ENCODE results near the gene PNPLA5. TPM values are rescaled to one million over a fixed set of nuclear protein-coding genes. Genes with fewer than 3 reads are reported as not detected.

Gene PNPLA5
- total and polyA plus RNA-seq, 2 of the 13 experiments (the other 11 are each of a cell fraction or from before 2014, with no cell fraction given): not detected

GRCh38 chr22:43867839-43868635 lies 23.8 kb downstream of the PNPLA5 start (continued):
- no peak for TF ChIP-seq BCL3 (CRISPR knock-in tag; IDR thresholded peaks at IDR 0.05)
- peak; percentile 49 for TF ChIP-seq GATAD1 (CRISPR knock-in tag; IDR thresholded peaks at IDR 0.05)
- TF ChIP-seq, protein P1, sequence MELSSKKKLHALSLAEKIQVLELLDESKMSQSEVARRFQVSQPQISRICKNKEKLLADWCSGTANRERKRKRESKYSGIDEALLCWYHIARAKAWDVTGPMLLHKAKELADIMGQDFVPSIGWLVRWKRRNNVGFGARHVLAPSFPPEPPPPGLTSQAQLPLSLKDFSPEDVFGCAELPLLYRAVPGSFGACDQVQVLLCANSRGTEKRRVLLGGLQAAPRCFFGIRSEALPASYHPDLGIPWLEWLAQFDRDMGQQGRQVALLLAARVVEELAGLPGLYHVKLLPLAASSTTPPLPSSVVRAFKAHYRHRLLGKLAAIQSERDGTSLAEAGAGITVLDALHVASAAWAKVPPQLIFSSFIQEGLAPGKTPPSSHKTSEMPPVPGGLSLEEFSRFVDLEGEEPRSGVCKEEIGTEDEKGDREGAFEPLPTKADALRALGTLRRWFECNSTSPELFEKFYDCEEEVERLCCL (CRISPR knock-in tag; IDR thresholded peaks at IDR 0.05; ENCODE audit: borderline replicate concordance): no peak
- TF ChIP-seq HOXA9 (CRISPR knock-in tag; IDR thresholded peaks at IDR 0.05; ENCODE audit: borderline replicate concordance): peak; percentile 66; the same call in 1 of the 2 replicates
- TF ChIP-seq CBX2 (IDR thresholded peaks at IDR 0.05; ENCODE audit: low read depth, low read length): no peak
- no peak for TF ChIP-seq CBX2 (CRISPR knock-in tag; IDR thresholded peaks at IDR 0.05; ENCODE audit: low read depth)
- TF ChIP-seq NFE2L2 (IDR thresholded peaks at IDR 0.05; ENCODE audit: low read length): no peak
- no peak for TF ChIP-seq KAT8 (CRISPR knock-in tag; IDR thresholded peaks at IDR 0.05)
- TF ChIP-seq SAP130 (CRISPR knock-in tag; IDR thresholded peaks at IDR 0.05; ENCODE audit: low read depth): peak; percentile 29; the same call in 1 of the 2 replicates
- TF ChIP-seq, protein P2, sequence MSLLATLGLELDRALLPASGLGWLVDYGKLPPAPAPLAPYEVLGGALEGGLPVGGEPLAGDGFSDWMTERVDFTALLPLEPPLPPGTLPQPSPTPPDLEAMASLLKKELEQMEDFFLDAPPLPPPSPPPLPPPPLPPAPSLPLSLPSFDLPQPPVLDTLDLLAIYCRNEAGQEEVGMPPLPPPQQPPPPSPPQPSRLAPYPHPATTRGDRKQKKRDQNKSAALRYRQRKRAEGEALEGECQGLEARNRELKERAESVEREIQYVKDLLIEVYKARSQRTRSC (CRISPR knock-in tag; IDR thresholded peaks at IDR 0.05; ENCODE audit: low read depth): no peak
- peak; percentile 69; the same call in 1 of the 2 replicates for TF ChIP-seq HOXD1 (CRISPR knock-in tag; IDR thresholded peaks at IDR 0.05)
- TF ChIP-seq AHR (CRISPR knock-in tag; IDR thresholded peaks at IDR 0.05): no peak
- peak; percentile 85; the same call in 1 of the 2 replicates for TF ChIP-seq DNMT3B (CRISPR knock-in tag; conservative IDR thresholded peaks at IDR 0.05)
- no peak; the same call in 1 of the 2 replicates for TF ChIP-seq ARHGAP35 (CRISPR knock-in tag; IDR thresholded peaks at IDR 0.05; ENCODE audit: borderline replicate concordance)
- no peak for TF ChIP-seq POGZ (CRISPR knock-in tag; IDR thresholded peaks at IDR 0.05)
- peak; percentile 78; the same call in 1 of the 2 replicates for TF ChIP-seq MLXIP (CRISPR knock-in tag; IDR thresholded peaks at IDR 0.05; ENCODE audit: borderline replicate concordance)
- peak; percentile 29; the same call in 1 of the 2 replicates for TF ChIP-seq SPEN (CRISPR knock-in tag; IDR thresholded peaks at IDR 0.05; ENCODE audit: low read depth)
- peak; percentile 67; the same call in 1 of the 2 replicates for TF ChIP-seq ZNF749 (CRISPR knock-in tag; IDR thresholded peaks at IDR 0.05; ENCODE audit: borderline replicate concordance)
- TF ChIP-seq HNRNPLL (IDR thresholded peaks at IDR 0.05; ENCODE audit: low read depth, low read length, poor library complexity, severe bottlenecking): no peak
- TF ChIP-seq JUN (CRISPR knock-in tag; IDR thresholded peaks at IDR 0.05): no peak
- TF ChIP-seq NR1H2 (CRISPR knock-in tag; IDR thresholded peaks at IDR 0.05; ENCODE audit: borderline replicate concordance, low read depth): no peak
- TF ChIP-seq, protein P3, sequence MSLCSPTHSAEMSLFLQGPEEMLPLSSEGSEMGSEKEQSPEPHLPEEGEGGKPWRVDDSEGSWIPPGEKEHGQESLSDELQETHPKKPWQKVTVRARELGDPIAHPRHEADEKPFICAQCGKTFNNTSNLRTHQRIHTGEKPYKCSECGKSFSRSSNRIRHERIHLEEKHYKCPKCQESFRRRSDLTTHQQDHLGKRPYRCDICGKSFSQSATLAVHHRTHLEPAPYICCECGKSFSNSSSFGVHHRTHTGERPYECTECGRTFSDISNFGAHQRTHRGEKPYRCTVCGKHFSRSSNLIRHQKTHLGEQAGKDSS (CRISPR knock-in tag; IDR thresholded peaks at IDR 0.05; ENCODE audit: borderline replicate concordance, low read depth): no peak
- TF ChIP-seq ZNF101 (CRISPR knock-in tag; IDR thresholded peaks at IDR 0.05; ENCODE audit: borderline replicate concordance, low read depth): no peak

Measured in HepG2 (cell line).